ENCODE results near the gene TMEM207. TPM values are rescaled to one million over a fixed set of nuclear protein-coding genes. Genes with fewer than 3 reads are reported as not detected.

TMEM207 gene
- total and polyA plus RNA-seq, 2 of the 4 experiments (the other 2 are of a cell fraction), result not detected

DNA sequence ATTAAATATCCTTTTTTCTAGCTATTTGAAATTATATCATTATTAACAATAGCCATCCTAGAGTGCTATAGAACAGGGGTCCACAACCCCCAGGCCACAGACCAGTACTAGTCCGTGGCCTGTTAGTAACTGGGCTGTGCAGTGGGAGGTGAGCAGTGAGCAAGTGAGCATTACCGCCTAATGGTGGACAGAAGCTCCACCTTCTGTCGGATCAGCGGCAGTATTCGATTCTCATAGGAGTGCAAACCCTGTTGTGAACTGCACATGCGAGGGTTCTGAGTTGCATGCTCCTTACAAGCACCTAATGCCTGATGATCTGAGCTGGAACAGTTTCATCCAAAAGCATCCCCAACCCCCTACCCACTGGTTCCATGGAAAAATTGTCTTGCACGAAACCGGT, 50.0 kb downstream of the TMEM207 start:
- POLR2A ChIA-PET (ENCODE audit: unreplicated experiment), result no interaction called here
- H2BK5ac ChIP-seq (ENCODE audit: low read depth, low read length, poor library complexity, severe bottlenecking), result no peak overlapping the region

More for the DNA sequence above, 50.0 kb downstream of the TMEM207 start:
- Histone ChIP-seq H4K91ac (ENCODE audit: insufficient read depth, low read depth, low read length) (no peak overlapping the region), H4K5ac (ENCODE audit: low read depth, low read length) (no peak overlapping the region), H2BK120ac (ENCODE audit: low read depth, low read length) (no peak overlapping the region), H2AFZ (replicated peaks; ENCODE audit: low read length, poor library complexity) (no peak overlapping the region), H3K4me3 (ENCODE audit: insufficient read depth, low read depth, low read length) (no peak overlapping the region), H3K14ac (replicated peaks; ENCODE audit: low read depth, low read length) (no peak overlapping the region), H2BK20ac (ENCODE audit: low read depth, low read length) (no peak overlapping the region), H3K27me3 (ENCODE audit: control insufficient read depth, insufficient read depth, low read length) (no peaks in the 10 kb centered on the region), H3K79me1 (ENCODE audit: low read depth in 1 of 2, low read length in 2 of 2) (no peaks in the 10 kb centered on the region), H3K9ac (ENCODE audit: low read depth, low read length) (no peak overlapping the region), H3K9me1 (ENCODE audit: insufficient read depth, low read length) (no peaks in the 10 kb centered on the region), H3K4me2 (ENCODE audit: low read depth, low read length) (no peak overlapping the region), H3K27ac (ENCODE audit: insufficient read depth, low read length) (no peak overlapping the region), H3K18ac (ENCODE audit: low read depth, low read length) (no peak overlapping the region), H3K36me3 (ENCODE audit: control insufficient read depth, insufficient read depth, low read length) (no peaks in the 10 kb centered on the region), H3K4me1 (ENCODE audit: control insufficient read depth, insufficient read depth, low read length) (peaks cover 2% of the 10 kb centered on the region), H2BK15ac (ENCODE audit: low read depth, low read length) (no peak overlapping the region), H4K8ac (ENCODE audit: low read depth in 2 of 2, low read length in 2 of 2) (no peak overlapping the region), H3K9me3 (ENCODE audit: control insufficient read depth, insufficient read depth, low read length) (no peaks in the 10 kb centered on the region), H4K20me1 (ENCODE audit: insufficient read depth, low read length) (no peaks in the 10 kb centered on the region), H2AK9ac (replicated peaks; ENCODE audit: low read depth, low read length, poor library complexity) (no peak overlapping the region), H2AK5ac (ENCODE audit: low read depth, low read length) (no peak overlapping the region), H3K23ac (ENCODE audit: low read depth, low read length) (no peak overlapping the region), H3K4ac (ENCODE audit: low read depth, low read length) (no peak overlapping the region), H3K56ac (ENCODE audit: extremely low read depth, insufficient read depth, low read length) (no peak overlapping the region)
- intact Hi-C loops (cut with micrococcal nuclease) (no loop called here), in situ Hi-C loops (cut with MboI; ENCODE audit: low sequenced_read_pairs) (no loop called here), dilution Hi-C loops (cut with HindIII; ENCODE audit: low sequenced_read_pairs, unreplicated experiment) (no loop called here)
- ATAC-seq (ENCODE audit: low read depth), result no peak
- no TSS peak for BruUV-seq (replicated peaks)
- CTCF ChIA-PET, result interaction anchor here (0.6 to 1.3 kb wide), 2 partner anchors 57 to 439 kb away, joined by 3 read pairs; no protein-coding TSS in a partner anchor
- DNase-seq, result no peak
- TF ChIP-seq RCOR1 (IDR thresholded peaks at IDR 0.05; ENCODE audit: insufficient replicate concordance, low read length), result no peak
- TF ChIP-seq, protein P1, sequence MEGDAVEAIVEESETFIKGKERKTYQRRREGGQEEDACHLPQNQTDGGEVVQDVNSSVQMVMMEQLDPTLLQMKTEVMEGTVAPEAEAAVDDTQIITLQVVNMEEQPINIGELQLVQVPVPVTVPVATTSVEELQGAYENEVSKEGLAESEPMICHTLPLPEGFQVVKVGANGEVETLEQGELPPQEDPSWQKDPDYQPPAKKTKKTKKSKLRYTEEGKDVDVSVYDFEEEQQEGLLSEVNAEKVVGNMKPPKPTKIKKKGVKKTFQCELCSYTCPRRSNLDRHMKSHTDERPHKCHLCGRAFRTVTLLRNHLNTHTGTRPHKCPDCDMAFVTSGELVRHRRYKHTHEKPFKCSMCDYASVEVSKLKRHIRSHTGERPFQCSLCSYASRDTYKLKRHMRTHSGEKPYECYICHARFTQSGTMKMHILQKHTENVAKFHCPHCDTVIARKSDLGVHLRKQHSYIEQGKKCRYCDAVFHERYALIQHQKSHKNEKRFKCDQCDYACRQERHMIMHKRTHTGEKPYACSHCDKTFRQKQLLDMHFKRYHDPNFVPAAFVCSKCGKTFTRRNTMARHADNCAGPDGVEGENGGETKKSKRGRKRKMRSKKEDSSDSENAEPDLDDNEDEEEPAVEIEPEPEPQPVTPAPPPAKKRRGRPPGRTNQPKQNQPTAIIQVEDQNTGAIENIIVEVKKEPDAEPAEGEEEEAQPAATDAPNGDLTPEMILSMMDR (conservative IDR thresholded peaks at IDR 0.05; ENCODE audit: low read depth, low read length), result no peak
- TF ChIP-seq RFX5 (IDR thresholded peaks at IDR 0.05; ENCODE audit: low read depth, low read length), result no peak
- TF ChIP-seq SMC3 (IDR thresholded peaks at IDR 0.05; ENCODE audit: low read depth, low read length), result no peak
- TF ChIP-seq BHLHE40 (IDR thresholded peaks at IDR 0.05; ENCODE audit: low read depth, low read length), result no peak
- no peak for TF ChIP-seq RAD21 (IDR thresholded peaks at IDR 0.05; ENCODE audit: low read length)
- no peak for TF ChIP-seq MXI1 (IDR thresholded peaks at IDR 0.05; ENCODE audit: borderline replicate concordance, low read depth, low read length)
- TF ChIP-seq NFE2L2 (IDR thresholded peaks at IDR 0.05; ENCODE audit: low read depth, low read length), result no peak
- TF ChIP-seq MAZ (IDR thresholded peaks at IDR 0.05; ENCODE audit: borderline replicate concordance, low read depth, low read length), result no peak
- no peak for TF ChIP-seq CHD1 (IDR thresholded peaks at IDR 0.05; ENCODE audit: low read depth, low read length)
- TF ChIP-seq, protein P2, sequence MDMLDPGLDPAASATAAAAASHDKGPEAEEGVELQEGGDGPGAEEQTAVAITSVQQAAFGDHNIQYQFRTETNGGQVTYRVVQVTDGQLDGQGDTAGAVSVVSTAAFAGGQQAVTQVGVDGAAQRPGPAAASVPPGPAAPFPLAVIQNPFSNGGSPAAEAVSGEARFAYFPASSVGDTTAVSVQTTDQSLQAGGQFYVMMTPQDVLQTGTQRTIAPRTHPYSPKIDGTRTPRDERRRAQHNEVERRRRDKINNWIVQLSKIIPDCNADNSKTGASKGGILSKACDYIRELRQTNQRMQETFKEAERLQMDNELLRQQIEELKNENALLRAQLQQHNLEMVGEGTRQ (IDR thresholded peaks at IDR 0.05; ENCODE audit: low read depth, low read length), result no peak
- WGBS, 2 experiments (ENCODE audit: extremely low coverage in 2 of 2, insufficient read length in 1 of 2), result 100% methylated on average over 5 of the region's 8 CpGs; no CpG with 5 or more reads in 1 of the 2 experiments
